KMS-11 (cell line): ENCODE measurements around the gene IRF2BPL.

Source experiments
- H2AFZ ChIP-seq: fragments of 200-600 bp; sonication (generic); 2 replicates; pipeline ENCODE4 v1.6.1; 2016; ENCODE audit warnings: antibody characterized with exemption, mixed run types, low read depth
- H3K27ac ChIP-seq: fragments of 200-600 bp; sonication (generic); 2 replicates; pipeline ENCODE4 v1.6.1; 2016; ENCODE audit warnings: mild to moderate bottlenecking, mixed run types
- H3K27me3 ChIP-seq: fragments of 200-600 bp; sonication (generic); 2 replicates; pipeline ENCODE4 v1.6.1; 2017; ENCODE audit warnings: mild to moderate bottlenecking, low read depth, mixed run types, moderate library complexity; ENCODE audit not compliant: insufficient read depth
- H3K36me3 ChIP-seq: fragments of 200-600 bp; sonication (generic); 2 replicates; pipeline ENCODE4 v1.6.1; 2017; ENCODE audit warnings: mild to moderate bottlenecking, mixed run types; ENCODE audit not compliant: insufficient read depth
- H3K4me1 ChIP-seq: fragments of 200-600 bp; sonication (generic); 2 replicates; pipeline ENCODE4 v1.6.1; 2016; ENCODE audit warnings: mild to moderate bottlenecking, low read depth, mixed run types; ENCODE audit not compliant: poor library complexity, severe bottlenecking
- H3K4me2 ChIP-seq: fragments of 200-600 bp; sonication (generic); 2 replicates; pipeline ENCODE4 v1.7.0; 2016; ENCODE audit warnings: mild to moderate bottlenecking, mixed run types
- H3K4me3 ChIP-seq: fragments of 200-600 bp; sonication (generic); IDR thresholded peaks from 2 replicates; pipeline ENCODE4 v1.6.1; 2017; ENCODE audit warnings: low read depth, low read length, mixed read lengths; ENCODE audit not compliant: insufficient read depth
- H3K79me2 ChIP-seq: fragments of 200-600 bp; sonication (generic); 2 replicates; pipeline ENCODE4 v1.6.1; 2016; ENCODE audit warnings: low read depth, mixed run types; ENCODE audit not compliant: insufficient read depth
- H3K9ac ChIP-seq: fragments of 200-600 bp; sonication (generic); 2 replicates; pipeline ENCODE4 v1.6.1; 2016; ENCODE audit warnings: mild to moderate bottlenecking, mixed run types
- H4K20me1 ChIP-seq: fragments of 200-600 bp; sonication (generic); 2 replicates; pipeline ENCODE4 v1.6.1; 2016; ENCODE audit warnings: mild to moderate bottlenecking, mixed run types; ENCODE audit not compliant: insufficient read depth
- TF ChIP-seq, protein P1 (sequence below): fragments of 200-600 bp; sonication (generic); conservative IDR thresholded peaks from 2 replicates; pipeline ENCODE4 v1.6.1; 2017; ENCODE audit warnings: low read depth, mild to moderate bottlenecking, antibody characterized with exemption, low read length, moderate library complexity, mixed read lengths

Gene IRF2BPL

DNA sequence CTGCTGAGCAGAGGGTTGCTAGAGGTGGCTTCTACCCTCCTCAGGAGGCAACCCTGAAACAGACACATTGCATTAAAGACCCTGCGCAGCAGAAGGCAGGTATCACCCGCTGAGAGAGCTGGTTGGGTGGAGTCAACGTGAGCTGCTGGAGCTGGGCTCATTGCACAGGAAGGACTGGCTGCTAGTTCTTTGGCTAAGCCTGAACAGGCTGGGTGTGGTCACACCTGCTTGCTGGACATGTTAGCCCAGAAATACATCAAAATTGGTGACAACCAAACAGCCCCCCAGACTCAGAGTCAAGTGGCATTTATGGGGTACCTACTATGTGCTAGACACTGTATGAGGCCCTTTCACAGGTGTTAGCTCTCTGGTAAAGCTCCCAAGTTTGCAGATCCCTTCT lies 33.8 kb upstream of the IRF2BPL start:
- TF ChIP-seq, protein P1, sequence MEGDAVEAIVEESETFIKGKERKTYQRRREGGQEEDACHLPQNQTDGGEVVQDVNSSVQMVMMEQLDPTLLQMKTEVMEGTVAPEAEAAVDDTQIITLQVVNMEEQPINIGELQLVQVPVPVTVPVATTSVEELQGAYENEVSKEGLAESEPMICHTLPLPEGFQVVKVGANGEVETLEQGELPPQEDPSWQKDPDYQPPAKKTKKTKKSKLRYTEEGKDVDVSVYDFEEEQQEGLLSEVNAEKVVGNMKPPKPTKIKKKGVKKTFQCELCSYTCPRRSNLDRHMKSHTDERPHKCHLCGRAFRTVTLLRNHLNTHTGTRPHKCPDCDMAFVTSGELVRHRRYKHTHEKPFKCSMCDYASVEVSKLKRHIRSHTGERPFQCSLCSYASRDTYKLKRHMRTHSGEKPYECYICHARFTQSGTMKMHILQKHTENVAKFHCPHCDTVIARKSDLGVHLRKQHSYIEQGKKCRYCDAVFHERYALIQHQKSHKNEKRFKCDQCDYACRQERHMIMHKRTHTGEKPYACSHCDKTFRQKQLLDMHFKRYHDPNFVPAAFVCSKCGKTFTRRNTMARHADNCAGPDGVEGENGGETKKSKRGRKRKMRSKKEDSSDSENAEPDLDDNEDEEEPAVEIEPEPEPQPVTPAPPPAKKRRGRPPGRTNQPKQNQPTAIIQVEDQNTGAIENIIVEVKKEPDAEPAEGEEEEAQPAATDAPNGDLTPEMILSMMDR, result no peak
- H3K4me1 ChIP-seq, result no peaks in the 10 kb centered on the region
- no peaks in the 10 kb centered on the region for H4K20me1 ChIP-seq
- no peak overlapping the region for H3K27ac ChIP-seq
- no peak overlapping the region for H3K4me2 ChIP-seq
- no peaks in the 10 kb centered on the region for H3K36me3 ChIP-seq
- H3K27me3 ChIP-seq, result no peaks in the 10 kb centered on the region
- no peak overlapping the region for H2AFZ ChIP-seq
- H3K9ac ChIP-seq, result no peak overlapping the region
- H3K79me2 ChIP-seq, result no peaks in the 10 kb centered on the region
- no peak overlapping the region for H3K4me3 ChIP-seq

DNA sequence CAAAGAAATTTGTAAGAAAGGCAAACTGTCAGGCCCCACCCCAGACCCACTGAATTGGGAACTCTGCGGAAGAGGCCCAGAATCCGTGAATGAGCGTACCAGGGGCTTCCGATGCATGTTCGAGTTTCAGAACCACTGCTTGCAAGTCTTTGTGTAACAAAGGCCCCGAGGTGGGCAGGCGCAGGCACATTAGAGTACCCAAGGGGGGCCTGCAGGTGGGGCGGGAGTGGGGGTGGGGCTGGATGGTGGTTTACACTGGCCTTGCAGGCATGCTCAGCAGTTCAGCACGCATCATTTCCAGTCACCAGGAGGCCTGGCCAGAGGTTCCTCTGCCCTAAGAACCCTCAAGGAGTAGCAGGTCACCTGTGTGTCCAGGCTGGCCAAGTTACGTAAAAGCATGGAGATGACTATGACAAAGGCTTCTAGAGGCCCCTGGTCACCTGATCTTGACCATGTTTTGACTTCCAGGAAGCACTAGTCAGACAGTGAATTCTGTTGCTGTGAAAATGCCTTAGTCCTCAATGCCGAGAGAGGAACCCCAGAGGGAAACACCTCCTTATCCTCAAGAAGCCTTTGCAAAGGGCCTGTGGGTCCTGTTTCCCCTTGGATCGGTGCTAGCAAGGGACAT lies 33.2 kb upstream of the IRF2BPL start:
- H3K4me1 ChIP-seq, result no peaks in the 10 kb centered on the region
- H3K27me3 ChIP-seq, result no peaks in the 10 kb centered on the region
- no peak overlapping the region for H3K27ac ChIP-seq
- H2AFZ ChIP-seq, result no peak overlapping the region
- no peaks in the 10 kb centered on the region for H3K79me2 ChIP-seq
- H3K36me3 ChIP-seq, result no peaks in the 10 kb centered on the region
- no peak overlapping the region for H3K4me2 ChIP-seq
- no peaks in the 10 kb centered on the region for H4K20me1 ChIP-seq
- no peak overlapping the region for H3K9ac ChIP-seq
- H3K4me3 ChIP-seq, result no peak overlapping the region
- TF ChIP-seq, protein P1, result no peak

DNA sequence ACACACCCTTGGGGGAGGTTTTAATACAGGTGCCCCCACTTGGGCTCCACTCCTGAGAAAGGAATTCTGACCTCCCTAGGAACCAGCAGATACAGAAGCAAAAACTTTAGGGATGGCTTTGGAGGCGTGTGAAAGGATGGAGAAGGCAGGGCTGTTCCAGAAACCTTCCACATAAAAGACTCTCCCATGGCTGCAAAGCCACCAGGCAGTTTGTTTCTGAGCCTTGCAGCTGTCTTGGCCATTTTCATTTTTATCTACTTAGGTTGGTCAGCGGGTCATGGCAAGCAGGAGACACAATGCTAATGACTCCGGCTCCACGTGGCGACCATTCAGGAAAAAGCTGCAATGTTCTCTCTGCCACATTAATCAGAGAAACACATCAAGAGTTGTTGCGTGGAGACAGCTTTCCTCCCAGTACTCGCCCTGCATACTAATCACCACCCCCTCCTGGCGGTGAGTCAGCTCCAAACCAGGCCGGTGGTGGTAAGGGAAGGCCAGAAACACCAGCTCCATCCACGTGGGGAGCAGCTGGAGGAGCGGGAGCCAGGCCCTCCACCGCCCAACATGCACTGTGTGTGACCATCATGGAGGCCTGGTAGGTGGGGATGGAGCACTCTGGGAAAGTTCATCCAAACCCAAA lies 30.9 kb upstream of the IRF2BPL start:
- Histone ChIP-seq H3K4me2 (no peak overlapping the region), H3K4me3 (no peak overlapping the region), H4K20me1 (no peaks in the 10 kb centered on the region), H3K9ac (no peak overlapping the region), H3K36me3 (no peaks in the 10 kb centered on the region), H3K27me3 (no peaks in the 10 kb centered on the region), H2AFZ (no peak overlapping the region), H3K4me1 (no peaks in the 10 kb centered on the region), H3K79me2 (no peaks in the 10 kb centered on the region), H3K27ac (no peak overlapping the region)
- TF ChIP-seq, protein P1, result no peak

DNA sequence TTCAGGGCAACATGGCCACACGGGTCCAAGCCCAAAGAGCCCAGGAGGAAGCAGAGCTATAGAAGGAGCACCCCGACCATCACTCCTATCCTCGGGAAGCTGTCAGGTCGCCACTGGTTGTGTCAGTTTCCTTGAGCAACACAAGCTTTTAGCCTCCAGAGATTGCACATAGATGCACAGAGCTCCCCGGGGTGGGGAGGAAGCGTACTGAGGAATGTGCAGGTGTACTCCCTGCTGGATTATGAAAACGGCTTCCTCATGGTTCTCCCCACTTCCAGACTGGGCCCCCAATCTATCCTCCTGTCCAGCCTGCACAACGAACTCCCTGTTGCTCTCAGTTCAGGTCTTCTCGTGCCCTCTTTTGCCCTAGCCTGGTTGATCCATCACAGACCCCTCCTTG lies 30.3 kb upstream of the IRF2BPL start:
- TF ChIP-seq, protein P1, result no peak
- H4K20me1 ChIP-seq, result no peaks in the 10 kb centered on the region
- H3K4me1 ChIP-seq, result no peaks in the 10 kb centered on the region
- no peaks in the 10 kb centered on the region for H3K36me3 ChIP-seq
- H3K9ac ChIP-seq, result no peak overlapping the region
- no peak overlapping the region for H3K27ac ChIP-seq
- no peak overlapping the region for H2AFZ ChIP-seq
- no peak overlapping the region for H3K4me2 ChIP-seq
- H3K4me3 ChIP-seq, result no peak overlapping the region
- H3K79me2 ChIP-seq, result no peaks in the 10 kb centered on the region
- no peaks in the 10 kb centered on the region for H3K27me3 ChIP-seq
